ENCODE measurements around the gene R3HDM2. TPM values are rescaled to one million over a fixed set of nuclear protein-coding genes. Genes with fewer than 3 reads are reported as not detected.

The R3HDM2 gene
- total and polyA plus RNA-seq, 2 of the 13 experiments (the other 11 are each of a cell fraction or from before 2014, with no cell fraction given), result 11.1 to 23.5 TPM

GRCh38 chr12:57456145-57456700 is 25.4 kb upstream of the R3HDM2 start (continued):
- TF ChIP-seq, protein P1, sequence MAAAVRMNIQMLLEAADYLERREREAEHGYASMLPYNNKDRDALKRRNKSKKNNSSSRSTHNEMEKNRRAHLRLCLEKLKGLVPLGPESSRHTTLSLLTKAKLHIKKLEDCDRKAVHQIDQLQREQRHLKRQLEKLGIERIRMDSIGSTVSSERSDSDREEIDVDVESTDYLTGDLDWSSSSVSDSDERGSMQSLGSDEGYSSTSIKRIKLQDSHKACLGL (CRISPR knock-in tag; IDR thresholded peaks at IDR 0.05), result no peak
- TF ChIP-seq MEF2D (CRISPR knock-in tag; IDR thresholded peaks at IDR 0.05) (no peak), ATF7 (IDR thresholded peaks at IDR 0.05) (no peak), ATF7 (CRISPR knock-in tag; IDR thresholded peaks at IDR 0.05) (no peak), KMT2A (CRISPR knock-in tag; IDR thresholded peaks at IDR 0.05) (0 out of 2 replicates have a peak, but pooled peaks have one; percentile 9), ARID3A (IDR thresholded peaks at IDR 0.05; ENCODE audit: low read depth, low read length) (no peak), NBN (conservative IDR thresholded peaks at IDR 0.05) (no peak), ZMAT3 (CRISPR knock-in tag; conservative IDR thresholded peaks at IDR 0.05) (0 out of 2 replicates have a peak, but pooled peaks have one; percentile 32), ZBTB38 (CRISPR knock-in tag; IDR thresholded peaks at IDR 0.05) (0 out of 2 replicates have a peak, but pooled peaks have one; percentile 4), ZNF253 (CRISPR knock-in tag; IDR thresholded peaks at IDR 0.05; ENCODE audit: borderline replicate concordance) (no peak), MAZ (IDR thresholded peaks at IDR 0.05; ENCODE audit: borderline replicate concordance, low read depth, low read length) (no peak), MAZ (CRISPR knock-in tag; IDR thresholded peaks at IDR 0.05; ENCODE audit: low read depth) (no peak), TRAFD1 (CRISPR knock-in tag; IDR thresholded peaks at IDR 0.05; ENCODE audit: borderline replicate concordance) (no peak), NCOR1 (IDR thresholded peaks at IDR 0.05; ENCODE audit: borderline replicate concordance, low read length) (no peak), FOXA3 (CRISPR knock-in tag; IDR thresholded peaks at IDR 0.05) (peak; percentile 23; the same call in 1 of the 2 replicates), AHR (CRISPR knock-in tag; IDR thresholded peaks at IDR 0.05) (no peak), THAP11 (CRISPR knock-in tag; IDR thresholded peaks at IDR 0.05) (peak; percentile 67), SMC3 (IDR thresholded peaks at IDR 0.05; ENCODE audit: low read length) (peak; percentile 49), MIER3 (CRISPR knock-in tag; IDR thresholded peaks at IDR 0.05; ENCODE audit: borderline replicate concordance) (no peak; the same call in 1 of the 2 replicates), FOXP1 (IDR thresholded peaks at IDR 0.05) (no peak), FOXP1 (CRISPR knock-in tag; IDR thresholded peaks at IDR 0.05) (no peak), HNRNPK (IDR thresholded peaks at IDR 0.05; ENCODE audit: low read depth, low read length, poor library complexity, severe bottlenecking) (no peak), POLR2A (IDR thresholded peaks at IDR 0.05; ENCODE audit: insufficient read depth in 1 of 2, low read depth in 2 of 2, low read length in 2 of 2) (no peak)
- TF ChIP-seq, protein P2, sequence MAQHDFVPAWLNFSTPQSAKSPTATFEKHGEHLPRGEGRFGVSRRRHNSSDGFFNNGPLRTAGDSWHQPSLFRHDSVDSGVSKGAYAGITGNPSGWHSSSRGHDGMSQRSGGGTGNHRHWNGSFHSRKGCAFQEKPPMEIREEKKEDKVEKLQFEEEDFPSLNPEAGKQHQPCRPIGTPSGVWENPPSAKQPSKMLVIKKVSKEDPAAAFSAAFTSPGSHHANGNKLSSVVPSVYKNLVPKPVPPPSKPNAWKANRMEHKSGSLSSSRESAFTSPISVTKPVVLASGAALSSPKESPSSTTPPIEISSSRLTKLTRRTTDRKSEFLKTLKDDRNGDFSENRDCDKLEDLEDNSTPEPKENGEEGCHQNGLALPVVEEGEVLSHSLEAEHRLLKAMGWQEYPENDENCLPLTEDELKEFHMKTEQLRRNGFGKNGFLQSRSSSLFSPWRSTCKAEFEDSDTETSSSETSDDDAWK (CRISPR knock-in tag; IDR thresholded peaks at IDR 0.05), result no peak
- TF ChIP-seq, protein P3, sequence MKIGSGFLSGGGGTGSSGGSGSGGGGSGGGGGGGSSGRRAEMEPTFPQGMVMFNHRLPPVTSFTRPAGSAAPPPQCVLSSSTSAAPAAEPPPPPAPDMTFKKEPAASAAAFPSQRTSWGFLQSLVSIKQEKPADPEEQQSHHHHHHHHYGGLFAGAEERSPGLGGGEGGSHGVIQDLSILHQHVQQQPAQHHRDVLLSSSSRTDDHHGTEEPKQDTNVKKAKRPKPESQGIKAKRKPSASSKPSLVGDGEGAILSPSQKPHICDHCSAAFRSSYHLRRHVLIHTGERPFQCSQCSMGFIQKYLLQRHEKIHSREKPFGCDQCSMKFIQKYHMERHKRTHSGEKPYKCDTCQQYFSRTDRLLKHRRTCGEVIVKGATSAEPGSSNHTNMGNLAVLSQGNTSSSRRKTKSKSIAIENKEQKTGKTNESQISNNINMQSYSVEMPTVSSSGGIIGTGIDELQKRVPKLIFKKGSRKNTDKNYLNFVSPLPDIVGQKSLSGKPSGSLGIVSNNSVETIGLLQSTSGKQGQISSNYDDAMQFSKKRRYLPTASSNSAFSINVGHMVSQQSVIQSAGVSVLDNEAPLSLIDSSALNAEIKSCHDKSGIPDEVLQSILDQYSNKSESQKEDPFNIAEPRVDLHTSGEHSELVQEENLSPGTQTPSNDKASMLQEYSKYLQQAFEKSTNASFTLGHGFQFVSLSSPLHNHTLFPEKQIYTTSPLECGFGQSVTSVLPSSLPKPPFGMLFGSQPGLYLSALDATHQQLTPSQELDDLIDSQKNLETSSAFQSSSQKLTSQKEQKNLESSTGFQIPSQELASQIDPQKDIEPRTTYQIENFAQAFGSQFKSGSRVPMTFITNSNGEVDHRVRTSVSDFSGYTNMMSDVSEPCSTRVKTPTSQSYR (CRISPR knock-in tag; IDR thresholded peaks at IDR 0.05; ENCODE audit: borderline replicate concordance), result no peak
